Measurements from ENCODE around the gene UBE2B.

DNA sequence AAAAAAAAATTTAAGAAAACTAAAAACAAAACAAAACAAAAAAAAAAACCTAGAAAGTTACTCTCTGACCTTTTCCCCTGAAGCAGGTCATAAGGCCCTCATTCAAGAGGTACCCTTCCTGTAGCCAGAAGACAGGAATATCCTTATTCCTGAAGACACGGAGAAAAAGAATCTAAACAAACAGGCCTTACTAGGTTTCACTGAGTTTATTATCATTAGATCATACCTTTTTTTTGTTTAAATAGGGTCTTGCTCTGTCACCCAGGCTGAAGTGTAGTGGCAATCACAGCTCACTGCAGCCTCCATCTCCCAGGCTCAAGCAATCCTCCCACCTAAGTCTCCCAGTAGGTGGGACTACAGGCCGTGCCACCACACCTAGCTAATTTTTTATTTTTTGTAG, 52.0 kb downstream of the UBE2B start:
- TF ChIP-seq CTCF (IDR thresholded peaks at IDR 0.05; ENCODE audit: low read length) (no peak), EZH2 (IDR thresholded peaks at IDR 0.05; ENCODE audit: borderline replicate concordance, low read length) (no peak)
